GM21526 (cell line): Measurements from ENCODE around the gene KRT84.
"Not testable (repeated sequence)": the region's sequence is repeated elsewhere in the genome, so short reads cannot be mapped to it uniquely, and the experiment has no call there.

Experiments
- ATAC-seq: cut with Tn5 transposase; IDR thresholded peaks from one replicate; pipeline ENCODE4 v1.9.1; 2021; ENCODE audit warnings: moderate library complexity; ENCODE audit not compliant: unreplicated experiment, low FRiP score

The KRT84 gene

GRCh38 chr12:52347551-52348510 lies 37.6 kb downstream of the KRT84 start:
- ATAC-seq: no peak

- ATAC-seq: no peak
These were observed 38.4 kb downstream of the KRT84 start for GRCh38 chr12:52347016-52347415.

GRCh38 chr12:52346593-52346992 lies 38.9 kb downstream of the KRT84 start:
- no peak for ATAC-seq

GRCh38 chr12:52345041-52345440 lies 40.4 kb downstream of the KRT84 start:
- not testable (repeated sequence) for ATAC-seq

- no peak for ATAC-seq
These were observed 41.3 kb downstream of the KRT84 start for GRCh38 chr12:52344111-52344510.

GRCh38 chr12:52343550-52343949 lies 41.9 kb downstream of the KRT84 start:
- no peak for ATAC-seq

- ATAC-seq: no peak
These were observed 42.5 kb downstream of the KRT84 start for GRCh38 chr12:52342781-52343490.

GRCh38 chr12:52341066-52341580 lies 44.3 kb downstream of the KRT84 start:
- ATAC-seq: no peak

GRCh38 chr12:52338241-52338960 lies 47.1 kb downstream of the KRT84 start:
- no peak for ATAC-seq

- no peak for ATAC-seq
These were observed 48.4 kb downstream of the KRT84 start for GRCh38 chr12:52337054-52337453.

- ATAC-seq: no peak
These were observed 48.8 kb downstream of the KRT84 start for GRCh38 chr12:52336641-52337040.

GRCh38 chr12:52335598-52336262 lies 49.7 kb downstream of the KRT84 start:
- ATAC-seq: no peak

- ATAC-seq: no peak
These were observed 51.3 kb downstream of the KRT84 start for GRCh38 chr12:52334185-52334584.

- ATAC-seq: no peak
These were observed 52.1 kb downstream of the KRT84 start for GRCh38 chr12:52333321-52333720.

- ATAC-seq: no peak
These were observed 53.1 kb downstream of the KRT84 start for GRCh38 chr12:52332381-52332780.

GRCh38 chr12:52331833-52332232 lies 53.6 kb downstream of the KRT84 start:
- no peak for ATAC-seq

GRCh38 chr12:52331039-52331438 lies 54.4 kb downstream of the KRT84 start:
- ATAC-seq: no peak

- no peak for ATAC-seq
These were observed 57.5 kb downstream of the KRT84 start for GRCh38 chr12:52327830-52328500.
